Thymus (tissue), 11 donors: Measurements from ENCODE around the gene SLC49A3. TPM values are rescaled to one million over a fixed set of nuclear protein-coding genes. Genes with fewer than 3 reads are reported as not detected.
"Not testable (repeated sequence)": the region's sequence is repeated elsewhere in the genome, so short reads cannot be mapped to it uniquely, and the experiment has no call there.

ENCODE experiments used
- DNase-seq, 9 donors: peaks; one replicate each; pipeline ENCODE4 v3.0.0-alpha.2; 2013; ENCODE audit warnings: low spot score in 9 of 9, low read depth in 6 of 9, missing footprints in 1 of 9
- H3K27ac ChIP-seq, 2 donors: one replicate each; pipeline ENCODE4 v1.5.1; 2013; ENCODE audit warnings: control low read depth in 1 of 2, low read depth in 1 of 2, low read length in 1 of 2, mild to moderate bottlenecking in 1 of 2, moderate library complexity in 1 of 2
- H3K27me3 ChIP-seq, 2 donors: one replicate each; pipeline ENCODE4 v1.5.1; 2013; ENCODE audit warnings: low read length in 1 of 2; ENCODE audit not compliant: control insufficient read depth in 2 of 2, insufficient read depth in 1 of 2
- H3K36me3 ChIP-seq, 2 donors: one replicate each; pipeline ENCODE4 v1.5.1; 2013; ENCODE audit warnings: low read length in 1 of 2, mild to moderate bottlenecking in 1 of 2, moderate library complexity in 1 of 2; ENCODE audit not compliant: control insufficient read depth in 2 of 2, insufficient read depth in 2 of 2
- H3K4me1 ChIP-seq, 2 donors: one replicate each; pipeline ENCODE4 v1.5.1; 2013; ENCODE audit warnings: low read length in 2 of 2; ENCODE audit not compliant: control insufficient read depth in 2 of 2, insufficient read depth in 2 of 2
- H3K4me3 ChIP-seq, 2 donors: one replicate each; pipeline ENCODE4 v1.5.1; 2013; ENCODE audit warnings: low read length in 2 of 2, control low read depth in 1 of 2, mild to moderate bottlenecking in 1 of 2
- H3K9me3 ChIP-seq, 2 donors: one replicate each; pipeline ENCODE4 v1.5.1; 2013; ENCODE audit warnings: low read length in 1 of 2, mild to moderate bottlenecking in 1 of 2; ENCODE audit not compliant: control insufficient read depth in 2 of 2, insufficient read depth in 1 of 2
- WGBS: extraction: QIAGEN DNeasy Blood & Tissue Kit; methylation state at CpG from one replicate; pipeline ENCODE4 v1.1.7; 2013; 5-methylcytosine and 5-hydroxymethylcytosine counted together
- polyA plus RNA-seq: library from polyadenylated mRNA; stranded (reverse); fragments of 200-250 nt; gene quantifications from one replicate; pipeline ENCODE4 v1.2.3, GENCODE V29; 2013
- total RNA-seq: library from RNA; stranded (reverse); fragments of 120-200 nt; gene quantifications from one replicate; pipeline ENCODE4 v1.2.4, GENCODE V29; 2013
- donor health status: healthy.

SLC49A3 gene
- total and polyA plus RNA-seq, 2 donors = 1.2 to 4.8 TPM

GRCh38 chr4:635066-635835, 53.7 kb downstream of the SLC49A3 start:
- not testable (repeated sequence) for H3K27ac ChIP-seq, H3K27me3 ChIP-seq, H3K4me1 ChIP-seq, DNase-seq, H3K36me3 ChIP-seq, H3K4me3 ChIP-seq
- 95% methylated on average over 46 of the region's 46 CpGs for WGBS
- peaks cover 1 to 17% of the 10 kb centered on the region in 2 donors for H3K9me3 ChIP-seq

GRCh38 chr4:634599-634985, 54.4 kb downstream of the SLC49A3 start:
- Histone ChIP-seq H3K27me3 (peaks cover 0 to 2% of the 10 kb centered on the region in 2 donors), H3K9me3 (peaks cover 1 to 17% of the 10 kb centered on the region in 2 donors), H3K4me3 (no peak overlapping the region), H3K27ac (no peak overlapping the region), H3K4me1 (no peaks in the 10 kb centered on the region), H3K36me3 (no peaks in the 10 kb centered on the region)
- WGBS = 88% methylated on average over 23 of the region's 23 CpGs
- DNase-seq = no peak

GRCh38 chr4:633976-634598, 54.9 kb downstream of the SLC49A3 start:
- no peaks in the 10 kb centered on the region for H3K36me3 ChIP-seq
- H3K27me3 ChIP-seq = peaks cover 0 to 2% of the 10 kb centered on the region in 2 donors
- no peak for DNase-seq
- H3K9me3 ChIP-seq = peaks cover 1 to 17% of the 10 kb centered on the region in 2 donors
- H3K4me3 ChIP-seq = no peak overlapping the region
- WGBS = 87% methylated on average over 15 of the region's 15 CpGs
- no peak overlapping the region for H3K27ac ChIP-seq
- no peaks in the 10 kb centered on the region for H3K4me1 ChIP-seq

GRCh38 chr4:633406-633805, 55.5 kb downstream of the SLC49A3 start:
- WGBS = 65% methylated on average over 9 of the region's 9 CpGs
- H3K27me3 ChIP-seq = peaks cover 0 to 2% of the 10 kb centered on the region in 2 donors
- DNase-seq = no peak
- H3K9me3 ChIP-seq = peaks cover 1 to 17% of the 10 kb centered on the region in 2 donors
- H3K4me1 ChIP-seq = no peaks in the 10 kb centered on the region
- no peak overlapping the region for H3K27ac ChIP-seq
- H3K4me3 ChIP-seq = no peak overlapping the region
- no peaks in the 10 kb centered on the region for H3K36me3 ChIP-seq

GRCh38 chr4:632926-633325, 56.0 kb downstream of the SLC49A3 start:
- Histone ChIP-seq H3K36me3 (no peaks in the 10 kb centered on the region), H3K4me1 (no peaks in the 10 kb centered on the region), H3K27me3 (peaks cover 0 to 2% of the 10 kb centered on the region in 2 donors), H3K27ac (no peak overlapping the region), H3K9me3 (peaks cover 1 to 17% of the 10 kb centered on the region in 2 donors), H3K4me3 (no peak overlapping the region)
- no peak for DNase-seq
- WGBS = 92% methylated on average over 6 of the region's 6 CpGs

GRCh38 chr4:632196-632790, 56.7 kb downstream of the SLC49A3 start:
- Histone ChIP-seq H3K27me3 (no peaks in the 10 kb centered on the region), H3K9me3 (peaks cover 1 to 17% of the 10 kb centered on the region in 2 donors), H3K4me1 (no peaks in the 10 kb centered on the region), H3K4me3 (no peak overlapping the region), H3K36me3 (no peaks in the 10 kb centered on the region), H3K27ac (no peak overlapping the region)
- no peak for DNase-seq
- 95% methylated on average over 16 of the region's 16 CpGs for WGBS

Other genes starting within 250 kb of the SLC49A3 start
- gene ZNF721, start 190.0 kb downstream of the SLC49A3 start, total RNA-seq = 25.6 TPM
- gene ZNF721, start 190.0 kb downstream of the SLC49A3 start, polyA plus RNA-seq = 19.3 TPM
- 24.8 TPM for gene PIGG, start 189.9 kb downstream of the SLC49A3 start, total RNA-seq
- gene PIGG, start 189.9 kb downstream of the SLC49A3 start, polyA plus RNA-seq = 89.2 TPM
- gene TMEM271, start 112.9 kb downstream of the SLC49A3 start, total RNA-seq = 0.05 TPM
- 0.02 TPM for gene TMEM271, start 112.9 kb downstream of the SLC49A3 start, polyA plus RNA-seq
- 22.5 TPM for gene PDE6B, start 63.6 kb downstream of the SLC49A3 start, total RNA-seq
- gene PDE6B, start 63.6 kb downstream of the SLC49A3 start, polyA plus RNA-seq = 7.7 TPM
- gene ATP5ME, start 14.9 kb downstream of the SLC49A3 start, total RNA-seq = 602 TPM
- 492 TPM for gene ATP5ME, start 14.9 kb downstream of the SLC49A3 start, polyA plus RNA-seq
- gene MYL5, start 14.6 kb downstream of the SLC49A3 start, total RNA-seq = 34.1 TPM
- 32.9 TPM for gene MYL5, start 14.6 kb downstream of the SLC49A3 start, polyA plus RNA-seq
- gene PCGF3, start 16.7 kb upstream of the SLC49A3 start, total RNA-seq = 30.6 TPM
- 93.4 TPM for gene PCGF3, start 16.7 kb upstream of the SLC49A3 start, polyA plus RNA-seq
- gene CPLX1, start 137.0 kb upstream of the SLC49A3 start, total RNA-seq = 3.5 TPM
- gene CPLX1, start 137.0 kb upstream of the SLC49A3 start, polyA plus RNA-seq = 7.9 TPM
- 47.5 TPM for gene GAK, start 243.2 kb upstream of the SLC49A3 start, total RNA-seq
- gene GAK, start 243.2 kb upstream of the SLC49A3 start, polyA plus RNA-seq = 230 TPM
- gene TMEM175, start 243.3 kb upstream of the SLC49A3 start, total RNA-seq = 10.9 TPM
- 87.1 TPM for gene TMEM175, start 243.3 kb upstream of the SLC49A3 start, polyA plus RNA-seq